D341Med (cell line): ENCODE results near the gene PRKCB.

Experiments used
- DNase-seq: peaks from one replicate; pipeline ENCODE4 v3.0.0; 2012; ENCODE audit warnings: low spot score

The PRKCB gene

GRCh38 chr16:23835390-23836077, at the start of gene PRKCB:
PRKCB (plus strand) TSS chr16:23835983.
- peak; percentile 85 for DNase-seq

GRCh38 chr16:23786964-23787561, 48.7 kb upstream of the PRKCB start:
- DNase-seq, result no peak

GRCh38 chr16:23788685-23789084, 47.1 kb upstream of the PRKCB start:
- no peak for DNase-seq

- DNase-seq, result no peak
Measured at GRCh38 chr16:23795378-23795777, 40.4 kb upstream of the PRKCB start.

GRCh38 chr16:23796941-23797340, 38.8 kb upstream of the PRKCB start:
- DNase-seq, result no peak

- peak; percentile 77 for DNase-seq
Measured at GRCh38 chr16:23801378-23801777, 34.4 kb upstream of the PRKCB start.

GRCh38 chr16:23802776-23803175, 33.0 kb upstream of the PRKCB start:
- no peak for DNase-seq

GRCh38 chr16:23803591-23804123, 32.1 kb upstream of the PRKCB start:
- DNase-seq, result peak; percentile 72

- no peak for DNase-seq
Measured at GRCh38 chr16:23807028-23807427, 28.8 kb upstream of the PRKCB start.

GRCh38 chr16:23821467-23821866, 14.3 kb upstream of the PRKCB start:
- DNase-seq, result no peak

- DNase-seq, result no peak
Measured at GRCh38 chr16:23821875-23822688, 13.7 kb upstream of the PRKCB start.

- DNase-seq, result no peak
Measured at GRCh38 chr16:23823475-23824384, 12.1 kb upstream of the PRKCB start.

- DNase-seq, result no peak
Measured at GRCh38 chr16:23824909-23825308, 10.9 kb upstream of the PRKCB start.

- no peak for DNase-seq
Measured at GRCh38 chr16:23826528-23827045, 9.2 kb upstream of the PRKCB start.

- DNase-seq, result no peak
Measured at GRCh38 chr16:23827057-23827456, 8.7 kb upstream of the PRKCB start.

GRCh38 chr16:23829454-23829853, 6.3 kb upstream of the PRKCB start:
- DNase-seq, result no peak

- DNase-seq, result no peak
Measured at GRCh38 chr16:23830276-23830675, 5.5 kb upstream of the PRKCB start.

GRCh38 chr16:23832882-23833281, 2.9 kb upstream of the PRKCB start:
- DNase-seq, result no peak

GRCh38 chr16:23833504-23833903, 2.3 kb upstream of the PRKCB start:
- no peak for DNase-seq

- no peak for DNase-seq
Measured at GRCh38 chr16:23833960-23834685, 1.7 kb upstream of the PRKCB start.

- DNase-seq, result no peak
Measured at GRCh38 chr16:23836078-23836403, 258 bp downstream of the PRKCB start.
